Small intestine (tissue), 7 donors: ENCODE data around the gene KBTBD13. TPM values are rescaled to one million over a fixed set of nuclear protein-coding genes. Genes with fewer than 3 reads are reported as not detected.

ENCODE experiments used
- DNase-seq, 2 donors: peaks; one replicate each; pipeline versions ENCODE4 v3.0.0 to v3.0.0-alpha.2; 2013
- FAIRE-seq: peaks from 2 replicates; lab custom pipeline; 2012; peaks lifted over from hg19 to GRCh38; lab: Jason Lieb, UNC
- H3K27ac ChIP-seq, 3 donors: one replicate each; pipeline ENCODE4 v1.5.1; 2013; ENCODE audit warnings: low read length in 2 of 3, mild to moderate bottlenecking in 2 of 3, control low read depth in 1 of 3, inconsistent platforms in 1 of 3, low read depth in 1 of 3, moderate library complexity in 1 of 3
- H3K27me3 ChIP-seq, 3 donors: one replicate each; pipeline ENCODE4 v1.6.1; 2013; ENCODE audit warnings: low read length in 3 of 3, inconsistent platforms in 1 of 3; ENCODE audit not compliant: control insufficient read depth in 3 of 3, insufficient read depth in 3 of 3
- H3K36me3 ChIP-seq, 3 donors: one replicate each; pipeline ENCODE4 v1.6.1; 2013; ENCODE audit warnings: low read length in 3 of 3, inconsistent platforms in 1 of 3, low read depth in 1 of 3, mild to moderate bottlenecking in 1 of 3, moderate library complexity in 1 of 3; ENCODE audit not compliant: control insufficient read depth in 3 of 3, insufficient read depth in 2 of 3
- H3K4me1 ChIP-seq, 3 donors: one replicate each; pipeline ENCODE4 v1.6.1; 2013; ENCODE audit warnings: low read length in 2 of 3, inconsistent platforms in 1 of 3, low read depth in 1 of 3, mild to moderate bottlenecking in 1 of 3, moderate library complexity in 1 of 3; ENCODE audit not compliant: control insufficient read depth in 3 of 3, insufficient read depth in 2 of 3
- H3K4me3 ChIP-seq, 3 donors: one replicate each; pipeline ENCODE4 v1.5.1; 2013; ENCODE audit warnings: low read length in 3 of 3, control low read depth in 1 of 3, inconsistent platforms in 1 of 3, low read depth in 1 of 3, mild to moderate bottlenecking in 1 of 3, moderate library complexity in 1 of 3
- H3K9me3 ChIP-seq, 2 donors: one replicate each; pipeline ENCODE4 v1.6.1; 2013; ENCODE audit warnings: low read depth in 1 of 2, low read length in 1 of 2; ENCODE audit not compliant: control insufficient read depth in 2 of 2, insufficient read depth in 1 of 2
- WGBS, 3 donors: extraction: QIAGEN DNeasy Blood & Tissue Kit; methylation state at CpG; one replicate each; pipeline ENCODE4 v1.1.7; 2013; 5-methylcytosine and 5-hydroxymethylcytosine counted together
- polyA plus RNA-seq, 4 donors: library from polyadenylated mRNA; stranded (reverse) in 3 of 4; unstranded in 1 of 4; fragments of 200-250 nt in 3 of 4; fragments of 120-200 nt in 1 of 4; gene quantifications; one replicate each; pipeline versions ENCODE4 v1.2.1 to v1.2.3, GENCODE V29; 2013
- donor health status: healthy with polysubstance abuse.
- donor health status: control.
- donor health status: control.
- donor health status: Bipolar disorder and iron deficiency.
- donor health status: healthy.

Gene KBTBD13
- polyA plus RNA-seq, 4 donors, result 0.03 TPM; not detected in 2

DNA sequence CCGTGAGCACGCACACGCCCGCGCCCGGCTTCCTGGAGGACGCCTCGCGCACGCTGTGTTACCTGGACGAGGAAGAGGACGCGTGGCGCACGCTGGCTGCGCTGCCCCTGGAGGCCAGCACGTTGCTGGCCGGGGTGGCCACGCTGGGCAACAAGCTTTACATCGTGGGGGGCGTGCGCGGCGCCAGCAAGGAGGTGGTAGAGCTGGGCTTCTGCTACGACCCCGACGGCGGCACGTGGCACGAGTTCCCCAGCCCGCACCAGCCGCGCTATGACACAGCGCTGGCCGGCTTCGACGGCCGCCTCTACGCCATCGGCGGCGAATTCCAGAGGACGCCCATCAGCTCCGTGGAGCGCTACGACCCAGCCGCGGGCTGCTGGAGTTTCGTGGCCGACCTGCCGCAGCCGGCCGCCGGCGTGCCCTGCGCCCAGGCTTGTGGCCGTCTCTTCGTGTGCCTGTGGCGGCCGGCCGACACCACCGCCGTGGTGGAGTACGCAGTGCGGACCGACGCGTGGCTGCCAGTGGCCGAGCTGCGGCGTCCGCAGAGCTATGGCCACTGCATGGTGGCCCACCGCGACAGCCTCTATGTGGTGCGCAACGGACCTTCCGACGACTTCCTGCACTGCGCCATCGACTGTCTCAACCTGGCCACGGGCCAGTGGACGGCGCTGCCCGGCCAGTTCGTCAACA lies 890 bp downstream of the KBTBD13 start:
- H3K4me3 ChIP-seq, result no peak overlapping the region
- H3K9me3 ChIP-seq, result peaks cover 0 to 5% of the 10 kb centered on the region in 2 donors
- H3K27me3 ChIP-seq, result peaks cover 0 to 17% (median 0%) of the 10 kb centered on the region in 3 donors
- H3K36me3 ChIP-seq, result no peaks in the 10 kb centered on the region
- WGBS, 3 donors, result 67 to 78% (median 70%) methylated on average over 73 to 85 of the region's 85 CpGs
- no peak for FAIRE-seq
- peaks cover 0 to 13% (median 5%) of the 10 kb centered on the region in 3 donors for H3K4me1 ChIP-seq
- H3K27ac ChIP-seq, result no peak overlapping the region
- DNase-seq, result no peak

DNA sequence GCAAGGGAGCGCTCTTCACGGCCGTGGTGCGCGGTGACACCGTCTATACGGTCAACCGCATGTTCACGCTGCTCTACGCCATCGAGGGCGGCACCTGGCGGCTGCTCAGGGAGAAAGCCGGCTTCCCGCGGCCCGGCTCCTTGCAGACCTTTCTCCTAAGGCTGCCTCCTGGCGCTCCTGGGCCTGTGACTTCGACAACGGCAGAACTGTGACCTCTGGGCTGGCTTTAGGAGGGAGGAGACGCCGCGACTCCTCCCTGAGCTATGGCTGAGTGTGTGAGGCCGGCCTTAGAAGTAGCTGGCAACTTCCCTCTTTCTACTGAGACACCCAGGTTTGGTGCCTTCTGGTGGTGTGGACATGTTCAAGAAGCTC lies 1.4 kb downstream of the KBTBD13 start:
- FAIRE-seq (no peak), DNase-seq (peak; percentile 90 to 93)
- 9 to 14% (median 12%) methylated on average over 24 of the region's 24 CpGs for WGBS, 3 donors
- Histone ChIP-seq H3K27me3 (peaks cover 0 to 17% (median 0%) of the 10 kb centered on the region in 3 donors), H3K27ac (peak overlapping the region in 1 of 3 donors; percentile 52), H3K4me3 (no peak overlapping the region), H3K36me3 (no peaks in the 10 kb centered on the region), H3K4me1 (peaks cover 0 to 18% (median 5%) of the 10 kb centered on the region in 3 donors), H3K9me3 (peaks cover 0 to 5% of the 10 kb centered on the region in 2 donors)

DNA sequence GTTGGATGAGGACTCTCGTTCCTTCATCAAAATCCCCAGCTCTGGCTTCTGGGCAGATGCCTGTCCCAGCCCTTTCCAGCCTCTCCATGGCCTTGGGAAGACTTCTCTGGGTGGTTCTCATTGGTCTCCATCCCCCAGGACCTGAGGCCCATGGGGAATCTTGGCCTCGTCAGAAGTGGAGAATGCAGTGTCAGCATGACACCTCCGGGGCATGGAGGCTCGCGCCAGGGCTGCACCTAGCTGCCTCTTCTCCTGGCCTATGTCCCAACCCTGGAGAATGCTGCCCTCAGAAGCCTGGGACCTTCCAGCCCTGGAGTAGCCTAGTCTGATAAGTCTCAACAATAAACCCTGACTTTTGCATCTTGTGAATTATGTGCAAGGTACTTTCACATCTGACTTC lies 3.0 kb downstream of the KBTBD13 start:
- peaks cover 0 to 17% (median 0%) of the 10 kb centered on the region in 3 donors for H3K27me3 ChIP-seq

DNA sequence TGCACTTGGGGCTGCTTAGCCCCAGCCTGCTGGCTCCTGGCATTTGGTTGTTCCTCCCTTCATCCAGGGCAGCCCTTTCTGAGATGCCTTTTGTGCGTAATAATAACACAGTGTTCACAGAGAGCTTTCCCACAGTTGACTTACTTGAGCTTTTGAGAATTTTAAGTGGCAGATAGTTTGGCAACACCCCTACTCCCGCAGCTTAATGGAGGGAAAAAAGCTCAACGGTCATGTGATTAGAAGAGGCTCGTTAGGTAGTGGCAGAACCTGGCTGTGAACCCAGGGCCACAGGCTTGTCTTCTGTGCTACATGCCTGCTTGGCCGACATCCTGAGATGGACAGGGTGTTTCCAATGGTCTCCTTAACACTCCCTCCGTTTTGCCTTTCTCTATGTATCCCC lies 4.7 kb downstream of the KBTBD13 start:
- Histone ChIP-seq H3K4me1 (peaks cover 0 to 35% (median 12%) of the 10 kb centered on the region in 3 donors), H3K36me3 (no peaks in the 10 kb centered on the region), H3K27me3 (peaks cover 0 to 17% (median 0%) of the 10 kb centered on the region in 3 donors), H3K9me3 (peaks cover 0 to 3% of the 10 kb centered on the region in 2 donors), H3K4me3 (no peak overlapping the region), H3K27ac (no peak overlapping the region)
- FAIRE-seq (no peak), DNase-seq (no peak)
- WGBS, 3 donors, result 54 to 61% (median 55%) methylated on average over 6 of the region's 6 CpGs

More for the DNA sequence above, 3.0 kb downstream of the KBTBD13 start:
- WGBS, 3 donors, result 81 to 91% (median 82%) methylated on average over 5 of the region's 5 CpGs
- H3K9me3 ChIP-seq, result peaks cover 0 to 5% of the 10 kb centered on the region in 2 donors
- no peak overlapping the region for H3K27ac ChIP-seq
- no peaks in the 10 kb centered on the region for H3K36me3 ChIP-seq
- H3K4me1 ChIP-seq, result peaks cover 0 to 28% (median 5%) of the 10 kb centered on the region in 3 donors
- DNase-seq (peak in 1 of 2 donors; percentile 29), FAIRE-seq (no peak)
- H3K4me3 ChIP-seq, result no peak overlapping the region

DNA sequence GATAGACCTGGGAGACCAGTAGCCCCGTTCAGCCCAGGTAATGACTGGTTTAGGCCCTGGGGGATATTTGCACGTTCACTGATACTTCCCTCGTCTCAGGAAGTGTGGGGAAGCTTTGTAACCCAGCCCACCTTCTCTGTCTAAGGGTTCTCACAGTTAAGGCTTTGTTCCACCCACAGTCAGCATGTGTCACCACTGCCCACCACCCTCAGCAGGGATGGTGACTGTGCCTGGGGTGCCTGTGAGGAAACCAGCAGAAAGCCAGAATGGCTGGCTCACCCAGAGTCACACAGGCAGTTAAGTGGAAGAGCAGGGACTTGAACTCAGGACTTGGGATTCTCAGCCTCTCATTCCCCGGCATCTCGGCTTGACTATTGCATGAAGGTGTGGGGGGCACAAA lies 5.2 kb downstream of the KBTBD13 start:
- H3K9me3 ChIP-seq, result peaks cover 0 to 3% of the 10 kb centered on the region in 2 donors
- H3K27ac ChIP-seq, result no peak overlapping the region
- H3K27me3 ChIP-seq, result peaks cover 0 to 12% (median 0%) of the 10 kb centered on the region in 3 donors
- no peaks in the 10 kb centered on the region for H3K36me3 ChIP-seq
- no peak for DNase-seq
- FAIRE-seq, result no peak
- H3K4me3 ChIP-seq, result no peak overlapping the region
- H3K4me1 ChIP-seq, result peaks cover 0 to 39% (median 12%) of the 10 kb centered on the region in 3 donors
- WGBS, 3 donors, result 78 to 91% (median 83%) methylated on average over 5 of the region's 5 CpGs

DNA sequence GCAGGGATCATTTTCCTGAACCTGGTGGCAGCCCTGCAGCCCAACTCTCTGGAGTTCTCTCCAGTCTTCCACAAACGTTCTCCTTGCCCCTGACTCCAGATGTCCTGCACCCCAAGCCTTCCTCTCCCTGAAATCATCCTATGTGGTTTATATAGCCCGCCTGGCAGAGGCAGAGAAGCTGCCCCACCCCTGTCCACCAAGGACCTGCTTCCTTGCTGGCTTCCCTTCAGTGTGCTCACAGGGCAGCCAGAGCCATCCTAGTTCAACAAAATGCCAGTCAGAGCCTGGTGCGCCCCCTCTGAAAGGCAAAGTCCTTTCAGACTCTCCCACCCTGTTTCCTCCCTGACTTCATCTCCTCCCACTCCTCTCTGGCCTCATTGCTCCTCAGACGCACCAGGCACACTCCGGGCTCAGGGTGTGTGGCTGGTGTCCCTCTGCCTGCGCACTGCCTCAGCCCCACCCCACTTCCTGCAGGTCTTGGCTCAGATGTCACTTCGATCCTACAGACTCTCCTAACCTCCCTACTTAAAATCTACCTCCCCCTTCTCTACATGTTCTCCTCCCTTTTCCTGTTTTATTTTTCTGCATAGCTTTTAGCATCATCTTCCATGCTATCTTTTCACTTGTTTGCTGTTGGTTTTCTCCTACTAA lies 5.9 kb downstream of the KBTBD13 start:
- Histone ChIP-seq H3K9me3 (no peaks in the 10 kb centered on the region), H3K4me1 (peaks cover 0 to 46% (median 12%) of the 10 kb centered on the region in 3 donors), H3K36me3 (no peaks in the 10 kb centered on the region), H3K27me3 (peaks cover 0 to 8% (median 0%) of the 10 kb centered on the region in 3 donors), H3K27ac (no peak overlapping the region), H3K4me3 (no peak overlapping the region)
- FAIRE-seq (no peak), DNase-seq (peak; percentile 75 to 79)
- 6 to 12% (median 7%) methylated on average over 7 of the region's 7 CpGs for WGBS, 3 donors

DNA sequence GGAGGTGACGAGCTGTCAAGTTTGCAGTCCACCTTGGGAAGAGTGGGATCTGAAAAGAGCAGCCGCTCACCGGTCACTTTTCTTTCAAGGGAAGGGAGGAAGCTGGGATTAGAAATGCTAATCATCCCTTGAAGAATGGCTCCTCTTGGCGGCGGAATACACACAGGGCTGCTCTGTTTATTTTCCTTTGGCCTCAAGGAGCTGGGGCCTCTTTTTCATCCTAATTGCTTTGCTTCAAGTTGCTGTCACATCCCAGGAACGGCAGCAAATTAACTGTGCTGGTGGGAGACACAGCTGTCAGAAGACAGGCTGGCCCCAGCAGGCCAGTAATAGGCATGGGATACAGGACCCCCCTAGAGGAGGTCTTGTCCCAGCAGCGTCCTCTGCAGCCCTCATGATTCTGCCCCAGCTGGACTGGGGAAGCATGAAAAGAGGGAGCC lies 6.7 kb downstream of the KBTBD13 start:
- 50 to 69% (median 66%) methylated on average over 7 of the region's 7 CpGs for WGBS, 3 donors
- no peak overlapping the region for H3K27ac ChIP-seq
- peak in 1 of 2 donors; percentile 54 for DNase-seq

DNA sequence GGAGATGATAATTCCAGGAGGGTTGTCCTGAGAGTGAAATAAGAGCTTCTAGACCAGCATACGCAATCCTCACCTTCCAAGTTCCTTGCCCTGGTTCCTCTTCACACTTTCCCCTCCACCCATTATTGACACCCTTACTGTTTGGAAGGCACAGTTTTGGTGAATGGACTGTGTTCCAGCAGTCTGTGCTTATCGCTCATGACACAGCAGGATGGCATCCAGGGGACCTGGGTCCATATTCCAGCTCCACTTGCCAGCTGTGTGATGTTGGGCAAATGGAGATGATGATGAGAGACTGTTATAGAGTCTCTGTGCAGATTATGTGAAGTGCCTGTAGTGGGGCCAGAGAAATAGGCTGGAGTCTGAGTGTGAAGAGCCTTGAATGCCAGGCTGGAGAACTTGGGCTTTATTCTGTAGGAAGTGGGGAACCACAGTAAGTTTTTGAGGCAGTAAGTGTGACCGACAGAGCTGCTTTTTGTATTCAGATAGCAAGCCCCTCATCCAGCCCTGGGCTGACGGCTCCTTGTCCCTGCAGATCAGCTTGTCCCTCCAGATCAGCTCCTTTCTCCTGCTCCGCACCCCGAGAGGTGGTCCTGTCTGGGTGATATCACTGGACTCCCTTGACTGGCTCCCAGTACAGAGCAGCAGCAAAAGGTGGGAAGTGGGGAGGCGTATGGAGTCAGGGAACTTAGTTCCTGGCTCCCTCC lies 8.1 kb downstream of the KBTBD13 start:
- Histone ChIP-seq H3K27ac (peak overlapping the region in 1 of 3 donors; percentile 28), H3K27me3 (peaks cover 0 to 4% (median 0%) of the 10 kb centered on the region in 3 donors), H3K4me1 (peaks cover 0 to 64% (median 19%) of the 10 kb centered on the region in 3 donors), H3K36me3 (no peaks in the 10 kb centered on the region), H3K9me3 (no peaks in the 10 kb centered on the region), H3K4me3 (no peak overlapping the region)
- peak in 1 of 2 donors; percentile 79 for DNase-seq
- FAIRE-seq, result no peak
- WGBS, 3 donors, result 78 to 85% (median 83%) methylated on average over 7 of the region's 7 CpGs

More for the DNA sequence above, 6.7 kb downstream of the KBTBD13 start:
- no peak overlapping the region for H3K4me3 ChIP-seq
- no peaks in the 10 kb centered on the region for H3K36me3 ChIP-seq
- H3K9me3 ChIP-seq, result no peaks in the 10 kb centered on the region
- no peak for FAIRE-seq
- H3K27me3 ChIP-seq, result peaks cover 0 to 4% (median 0%) of the 10 kb centered on the region in 3 donors
- H3K4me1 ChIP-seq, result peaks cover 0 to 51% (median 16%) of the 10 kb centered on the region in 3 donors
